ENCODE results near the gene GAST. TPM values are rescaled to one million over a fixed set of nuclear protein-coding genes. Genes with fewer than 3 reads are reported as not detected.

Gene GAST
- total and polyA plus RNA-seq, 9 of the 15 experiments (the other 6 are each of a cell fraction or from before 2014, with no cell fraction given), result not detected

GRCh38 chr17:41734139-41734948 lies 22.2 kb downstream of the GAST start, which contains the start of gene HAP1 (continued):
- TF ChIP-seq RREB1 (CRISPR knock-in tag; IDR thresholded peaks at IDR 0.05) (no peak), NFYB (IDR thresholded peaks at IDR 0.05; ENCODE audit: extremely low read depth, insufficient read length) (no peak), ZBTB17 (CRISPR knock-in tag; IDR thresholded peaks at IDR 0.05) (no peak), KAT2B (IDR thresholded peaks at IDR 0.05; ENCODE audit: low read depth, low read length) (no peak), ZNF165 (CRISPR knock-in tag; IDR thresholded peaks at IDR 0.05; ENCODE audit: borderline replicate concordance) (no peak), CEBPG (CRISPR knock-in tag; IDR thresholded peaks at IDR 0.05) (no peak), CEBPG (tag; conservative IDR thresholded peaks at IDR 0.05 in 1 of 2, IDR thresholded peaks at IDR 0.05 in 1 of 2) (no peak), MNT (conservative IDR thresholded peaks at IDR 0.05) (no peak), PRDM10 (IDR thresholded peaks at IDR 0.05; ENCODE audit: partially characterized antibody) (peak; percentile 97), NONO (IDR thresholded peaks at IDR 0.05; ENCODE audit: low read depth in 2 of 2, low read length in 1 of 2) (peak in 1 of 2 experiments; percentile 68; a peak in 2 of 4 replicates), ZHX1 (conservative IDR thresholded peaks at IDR 0.05; ENCODE audit: low read length) (no peak), RBM17 (IDR thresholded peaks at IDR 0.05; ENCODE audit: borderline replicate concordance, low read depth, low read length) (no peak)
